HepG2 (cell line): ENCODE measurements around the gene CLASP1.

Experiments
- CTCF ChIP-seq: sonication (generic); formaldehyde crosslinking; IDR thresholded peaks from 2 replicates; pipeline ENCODE4 v1.5.0; 2020; ENCODE audit warnings: mild to moderate bottlenecking, missing genetic modification reagents, moderate library complexity
- EZH2 ChIP-seq: conservative IDR thresholded peaks from 2 replicates; pipeline ENCODE4 v1.6.1; 2012; ENCODE audit warnings: mild to moderate bottlenecking, low read depth, low read length, moderate library complexity
- PATZ1 ChIP-seq: sonication (generic); formaldehyde crosslinking; IDR thresholded peaks from 2 replicates; pipeline ENCODE4 v1.4.0; 2020; ENCODE audit warnings: missing genetic modification reagents
- SRF ChIP-seq: IDR thresholded peaks from 2 replicates; pipeline ENCODE4 v1.6.1; 2011; ENCODE audit warnings: mild to moderate bottlenecking, low read depth, low read length, moderate library complexity
- SRSF9 ChIP-seq: fragments of 200-400 bp; formaldehyde crosslinking; IDR thresholded peaks from 2 replicates; pipeline ENCODE4 v1.6.1; 2018; ENCODE audit warnings: borderline replicate concordance, mild to moderate bottlenecking, low read depth, low read length; ENCODE audit not compliant: insufficient read depth, poor library complexity, severe bottlenecking
- ZNF296 ChIP-seq: sonication (generic); formaldehyde crosslinking; conservative IDR thresholded peaks from 2 replicates; pipeline ENCODE4 v1.5.0; 2020; ENCODE audit warnings: mild to moderate bottlenecking, missing genetic modification reagents
- TF ChIP-seq, protein P1 (sequence below): sonication (generic); formaldehyde crosslinking; IDR thresholded peaks from 2 replicates; pipeline ENCODE4 v1.5.0; 2020; ENCODE audit warnings: missing genetic modification reagents

- TF ChIP-seq, protein P1, sequence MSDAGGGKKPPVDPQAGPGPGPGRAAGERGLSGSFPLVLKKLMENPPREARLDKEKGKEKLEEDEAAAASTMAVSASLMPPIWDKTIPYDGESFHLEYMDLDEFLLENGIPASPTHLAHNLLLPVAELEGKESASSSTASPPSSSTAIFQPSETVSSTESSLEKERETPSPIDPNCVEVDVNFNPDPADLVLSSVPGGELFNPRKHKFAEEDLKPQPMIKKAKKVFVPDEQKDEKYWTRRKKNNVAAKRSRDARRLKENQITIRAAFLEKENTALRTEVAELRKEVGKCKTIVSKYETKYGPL (CRISPR knock-in tag) = no peak
- TF ChIP-seq CTCF (CRISPR knock-in tag) = no peak
- no peak for TF ChIP-seq SRSF9
- TF ChIP-seq SRF = no peak
- TF ChIP-seq PATZ1 (CRISPR knock-in tag) = no peak
- TF ChIP-seq ZNF296 (CRISPR knock-in tag) = no peak
- no peak for TF ChIP-seq EZH2
Measured at GRCh38 chr2:121409388-121409787, 239.9 kb downstream of the CLASP1 start.
